ENCODE data around the gene COL18A1. TPM values are rescaled to one million over a fixed set of nuclear protein-coding genes. Genes with fewer than 3 reads are reported as not detected.

The COL18A1 gene
- total RNA-seq (ENCODE audit: low replicate concordance): 52.6 and 291 TPM in 2 replicates

DNA sequence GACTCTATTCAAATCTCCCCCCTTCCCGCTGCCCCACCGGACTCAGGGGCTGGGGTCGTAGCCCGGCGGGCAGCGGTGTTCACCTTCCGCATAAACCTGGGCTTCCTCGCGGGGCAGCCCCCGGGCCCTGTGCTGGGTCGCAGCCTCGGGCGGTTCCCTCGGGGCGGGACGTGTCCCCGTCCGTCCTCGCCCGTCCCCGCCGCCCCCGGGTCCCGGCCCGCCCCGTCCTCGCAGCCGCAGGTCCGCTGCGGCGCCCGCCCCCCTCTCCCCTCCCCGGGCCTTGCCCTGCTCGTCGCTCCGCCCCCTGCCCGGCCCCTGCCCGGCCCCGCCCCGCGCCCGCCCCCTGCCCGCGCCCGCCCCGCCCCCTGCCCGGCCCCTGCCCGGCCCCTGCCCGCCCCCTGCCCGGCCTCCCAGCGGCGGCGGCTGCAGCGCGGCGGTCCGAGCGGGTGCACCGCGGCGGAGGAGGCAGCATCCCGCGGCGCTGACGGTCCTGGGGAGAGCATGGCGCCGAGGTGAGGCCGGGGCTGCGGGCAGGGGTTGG, at the start of gene COL18A1:
Gene COL18A1, plus strand, starts transcription at position 436 of the 541 bp plus-strand sequence. Its CDS starts 66 bp downstream, at position 502.
- Histone ChIP-seq H3K36me3 (no peaks in the 10 kb centered on the region), H2AFZ (replicated peaks) (peak within 1 kb of the TSS; percentile 96), H3K4me2 (peak within 1 kb of the TSS; percentile 95), H3K27me3 (peaks cover 25% of the 10 kb centered on the region), H3K27ac (peak within 1 kb of the TSS; percentile 36), H3F3A (ENCODE audit: low read depth) (peaks cover 33% of the 10 kb centered on the region), H3K79me2 (ENCODE audit: low read depth) (peaks cover 48% of the 10 kb centered on the region), H3K9ac (peak within 1 kb of the TSS; percentile 44), H4K20me1 (ENCODE audit: low read depth) (peaks cover 33% of the 10 kb centered on the region), H3K4me3 (peak within 1 kb of the TSS; percentile 73), H3K9me3 (ENCODE audit: low read depth) (peaks cover 3% of the 10 kb centered on the region), H3K4me1 (peaks cover 32% of the 10 kb centered on the region)
- H3K9me3 Mint-ChIP-seq: peaks cover 16% of the 10 kb centered on the region
- H3K27ac Mint-ChIP-seq: peak within 1 kb of the TSS; percentile 65
- peak; percentile 90 for DNase-seq (ENCODE audit: low spot score)
- H3K4me3 Mint-ChIP-seq: peak within 1 kb of the TSS; percentile 91
- H3K36me3 Mint-ChIP-seq: no peaks in the 10 kb centered on the region
- H3K4me1 Mint-ChIP-seq: peaks cover 42% of the 10 kb centered on the region
- no peak for TF ChIP-seq EZH2 (IDR thresholded peaks at IDR 0.05)
- TF ChIP-seq EZH2phosphoT487 (IDR thresholded peaks at IDR 0.05): no peak
- TF ChIP-seq, protein P1, sequence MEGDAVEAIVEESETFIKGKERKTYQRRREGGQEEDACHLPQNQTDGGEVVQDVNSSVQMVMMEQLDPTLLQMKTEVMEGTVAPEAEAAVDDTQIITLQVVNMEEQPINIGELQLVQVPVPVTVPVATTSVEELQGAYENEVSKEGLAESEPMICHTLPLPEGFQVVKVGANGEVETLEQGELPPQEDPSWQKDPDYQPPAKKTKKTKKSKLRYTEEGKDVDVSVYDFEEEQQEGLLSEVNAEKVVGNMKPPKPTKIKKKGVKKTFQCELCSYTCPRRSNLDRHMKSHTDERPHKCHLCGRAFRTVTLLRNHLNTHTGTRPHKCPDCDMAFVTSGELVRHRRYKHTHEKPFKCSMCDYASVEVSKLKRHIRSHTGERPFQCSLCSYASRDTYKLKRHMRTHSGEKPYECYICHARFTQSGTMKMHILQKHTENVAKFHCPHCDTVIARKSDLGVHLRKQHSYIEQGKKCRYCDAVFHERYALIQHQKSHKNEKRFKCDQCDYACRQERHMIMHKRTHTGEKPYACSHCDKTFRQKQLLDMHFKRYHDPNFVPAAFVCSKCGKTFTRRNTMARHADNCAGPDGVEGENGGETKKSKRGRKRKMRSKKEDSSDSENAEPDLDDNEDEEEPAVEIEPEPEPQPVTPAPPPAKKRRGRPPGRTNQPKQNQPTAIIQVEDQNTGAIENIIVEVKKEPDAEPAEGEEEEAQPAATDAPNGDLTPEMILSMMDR (IDR thresholded peaks at IDR 0.05): no peak
- H3K27me3 Mint-ChIP-seq (ENCODE audit: insufficient read depth, low read depth): peaks cover 26% of the 10 kb centered on the region

DNA sequence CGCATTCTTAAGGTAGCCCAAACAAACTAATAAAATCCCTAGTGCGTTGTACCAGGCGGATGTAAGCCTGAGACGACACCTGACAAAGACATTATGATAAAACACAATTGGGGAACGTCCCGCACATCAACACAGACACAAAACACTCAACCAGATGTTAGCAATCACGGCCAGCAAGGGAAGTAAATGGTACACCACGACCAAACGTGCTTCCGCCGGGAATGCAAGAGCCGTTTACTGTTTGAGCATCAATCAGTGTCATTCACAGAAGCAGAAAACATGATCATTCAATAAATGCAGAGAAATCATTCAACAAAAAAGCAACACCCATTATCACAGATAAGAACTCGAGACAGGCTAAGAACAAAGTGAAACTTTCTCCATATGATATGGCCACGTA, 49.4 kb upstream of the COL18A1 start:
- Mint-ChIP-seq H3K4me3 (no peak overlapping the region), H3K4me1 (peaks cover 46% of the 10 kb centered on the region), H3K27ac (no peak overlapping the region), H3K27me3 (ENCODE audit: insufficient read depth, low read depth) (peaks cover 9% of the 10 kb centered on the region), H3K36me3 (no peaks in the 10 kb centered on the region), H3K9me3 (no peaks in the 10 kb centered on the region)
- DNase-seq (ENCODE audit: low spot score): no peak
- Histone ChIP-seq H3K27ac (no peak overlapping the region), H4K20me1 (ENCODE audit: low read depth) (no peaks in the 10 kb centered on the region), H3K9me3 (ENCODE audit: low read depth) (no peaks in the 10 kb centered on the region), H3K4me1 (peaks cover 58% of the 10 kb centered on the region), H3F3A (ENCODE audit: low read depth) (peaks cover 57% of the 10 kb centered on the region), H3K4me3 (no peak overlapping the region), H3K79me2 (ENCODE audit: low read depth) (no peaks in the 10 kb centered on the region), H3K9ac (no peak overlapping the region), H3K4me2 (no peak overlapping the region), H3K36me3 (no peaks in the 10 kb centered on the region), H2AFZ (replicated peaks) (no peak overlapping the region), H3K27me3 (no peaks in the 10 kb centered on the region)
- TF ChIP-seq EZH2phosphoT487 (IDR thresholded peaks at IDR 0.05) (no peak), EZH2 (IDR thresholded peaks at IDR 0.05) (no peak)
- TF ChIP-seq, protein P1 (IDR thresholded peaks at IDR 0.05): no peak

- peaks cover 9% of the 10 kb centered on the region for H3K27me3 Mint-ChIP-seq (ENCODE audit: insufficient read depth, low read depth)
- peaks cover 49% of the 10 kb centered on the region for H3K4me1 Mint-ChIP-seq
Observed at GRCh38 chr21:45356251-45356650, 48.7 kb upstream of the COL18A1 start.

More at GRCh38 chr21:45356251-45356650, 48.7 kb upstream of the COL18A1 start:
- DNase-seq (ENCODE audit: low spot score): no peak
- no peak overlapping the region for H3K4me3 ChIP-seq
- no peak overlapping the region for H3K27ac Mint-ChIP-seq
- H3K27ac ChIP-seq: no peak overlapping the region
- no peaks in the 10 kb centered on the region for H3K27me3 ChIP-seq
- H3F3A ChIP-seq (ENCODE audit: low read depth): peaks cover 63% of the 10 kb centered on the region
- H2AFZ ChIP-seq (replicated peaks): no peak overlapping the region
- H3K4me2 ChIP-seq: peak overlapping the region; percentile 53
- H3K36me3 ChIP-seq: no peaks in the 10 kb centered on the region
- H3K9me3 ChIP-seq (ENCODE audit: low read depth): no peaks in the 10 kb centered on the region
- H3K9ac ChIP-seq: no peak overlapping the region
- H3K79me2 ChIP-seq (ENCODE audit: low read depth): no peaks in the 10 kb centered on the region
- no peaks in the 10 kb centered on the region for H3K9me3 Mint-ChIP-seq
- no peaks in the 10 kb centered on the region for H4K20me1 ChIP-seq (ENCODE audit: low read depth)
- no peaks in the 10 kb centered on the region for H3K36me3 Mint-ChIP-seq
- peaks cover 65% of the 10 kb centered on the region for H3K4me1 ChIP-seq
- TF ChIP-seq EZH2phosphoT487 (IDR thresholded peaks at IDR 0.05) (no peak), EZH2 (IDR thresholded peaks at IDR 0.05) (no peak)
- TF ChIP-seq, protein P1 (IDR thresholded peaks at IDR 0.05): peak; percentile 56
- no peak overlapping the region for H3K4me3 Mint-ChIP-seq
